NCI-H2196 (cell line): ENCODE measurements around the gene KLRG1.

Experiments
- DNase-seq: peaks from one replicate; lab custom pipeline; 2025; ENCODE audit not compliant: unreplicated experiment; lab: John Stamatoyannopoulos, UW

KLRG1 gene

GRCh38 chr12:9040484-9041186, 51.3 kb downstream of the KLRG1 start:
- DNase-seq = no peak

DNA sequence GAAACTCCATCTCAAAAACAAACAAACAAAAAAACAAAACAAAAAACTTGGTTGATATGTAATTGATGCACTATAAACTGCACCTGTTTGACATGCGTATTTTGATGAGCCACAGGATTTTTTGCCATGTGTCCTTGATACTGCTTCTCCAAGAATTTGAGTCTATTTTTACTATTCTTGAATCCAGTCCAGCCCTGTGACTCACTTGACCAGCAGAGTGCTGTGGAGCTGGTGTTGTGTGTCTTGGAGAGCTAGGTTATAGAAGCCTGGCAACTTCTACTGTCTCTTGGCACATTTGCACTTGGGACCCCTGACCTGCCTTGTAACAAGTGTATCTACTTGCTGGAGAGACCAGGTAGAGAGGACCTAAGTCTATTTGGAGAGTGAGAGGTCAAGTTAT, 52.0 kb downstream of the KLRG1 start:
- no peak for DNase-seq

DNA sequence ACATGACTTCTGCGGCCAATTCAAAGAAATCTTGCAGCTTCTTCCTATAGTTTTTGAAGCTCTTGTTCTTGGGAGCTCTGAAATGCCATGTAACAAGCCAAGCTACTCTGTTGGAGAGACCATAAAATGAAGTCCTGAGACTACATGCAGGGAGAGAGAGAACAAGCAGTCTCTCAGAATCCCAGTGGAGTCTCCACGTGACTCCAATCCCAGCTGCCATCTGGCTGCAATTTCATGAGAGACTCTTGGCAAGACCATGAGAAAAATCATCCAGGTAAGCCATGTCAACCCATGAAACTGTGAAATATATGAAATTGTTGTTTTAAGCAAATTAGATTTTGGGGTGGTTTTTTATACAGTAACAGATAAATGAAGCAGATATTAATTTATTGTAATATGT, 54.4 kb downstream of the KLRG1 start:
- no peak for DNase-seq

GRCh38 chr12:9047105-9047504, 57.8 kb downstream of the KLRG1 start:
- DNase-seq = no peak

- DNase-seq = no peak
Measured at GRCh38 chr12:9048930-9049329, 59.6 kb downstream of the KLRG1 start.

GRCh38 chr12:9049520-9050133, 60.3 kb downstream of the KLRG1 start:
- peak; percentile 4 for DNase-seq

- no peak for DNase-seq
Measured at GRCh38 chr12:9050521-9051157, 61.3 kb downstream of the KLRG1 start.

GRCh38 chr12:9051158-9051550, 61.8 kb downstream of the KLRG1 start:
- DNase-seq = no peak

DNA sequence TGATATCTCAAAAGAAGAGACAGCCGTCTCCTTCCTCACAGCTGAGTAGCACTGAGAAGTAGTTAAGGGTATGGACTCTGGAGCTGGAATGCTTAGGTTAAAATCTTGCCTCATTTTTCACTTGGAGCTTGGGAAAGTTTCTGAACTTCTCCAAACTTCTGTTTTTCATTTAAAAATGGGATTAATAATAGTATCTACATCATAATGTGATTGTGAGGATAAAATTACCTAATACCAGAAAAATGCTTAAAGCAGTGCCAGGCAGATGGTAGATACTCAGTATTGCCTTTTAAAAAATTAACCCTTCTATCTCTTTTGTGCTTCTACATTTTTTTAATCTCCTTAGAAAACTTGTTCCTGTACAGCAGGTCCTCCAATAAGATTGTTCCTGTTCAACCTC, 63.3 kb downstream of the KLRG1 start:
- DNase-seq = no peak
